ENCODE results near the gene ALAS2. TPM values are rescaled to one million over a fixed set of nuclear protein-coding genes. Genes with fewer than 3 reads are reported as not detected.

ALAS2 gene
- total RNA-seq, 1 experiment from 2014 or later, result not detected

- no peak for DNase-seq
- H3K23me2 ChIP-seq (ENCODE audit: insufficient read length, low read depth, low read length, poor library complexity, severe bottlenecking), result no peaks in the 10 kb centered on the region
- H4K8ac ChIP-seq (replicated peaks; ENCODE audit: insufficient read length, low read depth, low read length), result no peak overlapping the region
- H2BK5ac ChIP-seq (ENCODE audit: insufficient read length, low read length), result no peak overlapping the region
- peaks cover 31% of the 10 kb centered on the region for H3K9me3 ChIP-seq (ENCODE audit: control insufficient read depth, low read depth, low read length)
- H3K27me3 Mint-ChIP-seq (ENCODE audit: low read depth), result no peaks in the 10 kb centered on the region; the same call in 1 of the 2 replicates
- H2BK12ac ChIP-seq (ENCODE audit: insufficient read length, low read depth, low read length), result no peak overlapping the region
- no peak overlapping the region for H3K18ac ChIP-seq (ENCODE audit: insufficient read length, low read depth, low read length)
- no peaks in the 10 kb centered on the region for H3K27me3 ChIP-seq (ENCODE audit: insufficient read depth, low read length)
- no peaks in the 10 kb centered on the region; a peak in 2 of 7 replicates for H3K36me3 Mint-ChIP-seq (ENCODE audit: insufficient read depth in 1 of 3, low read depth in 3 of 3)
- no peak overlapping the region for H3K23ac ChIP-seq (ENCODE audit: insufficient read length, low read depth, low read length)
- no peak overlapping the region for H3K4ac ChIP-seq (ENCODE audit: low read depth, low read length)
- no peak overlapping the region for H3K4me2 ChIP-seq (ENCODE audit: insufficient read depth, insufficient read length, low read length)
- H3K9me3 Mint-ChIP-seq, result peaks cover 58 to 69% of the 10 kb centered on the region in 2 experiments
- no peaks in the 10 kb centered on the region for H3K79me2 ChIP-seq (ENCODE audit: insufficient read depth, low read length)
- no peak overlapping the region for H3K4me3 Mint-ChIP-seq
- H3K79me1 ChIP-seq (ENCODE audit: insufficient read depth, low read depth, low read length, poor library complexity, severe bottlenecking), result no peaks in the 10 kb centered on the region
- no peak overlapping the region for H2BK20ac ChIP-seq (ENCODE audit: low read depth, low read length, poor library complexity, severe bottlenecking)
- no peaks in the 10 kb centered on the region for H3K4me1 ChIP-seq (ENCODE audit: insufficient read depth, low read length)
- H4K20me1 ChIP-seq (ENCODE audit: control insufficient read depth, insufficient read depth, insufficient read length), result no peaks in the 10 kb centered on the region
- no peak overlapping the region for H3K56ac ChIP-seq (ENCODE audit: insufficient read length, low read depth, low read length)
- no peak overlapping the region for H2BK15ac ChIP-seq (ENCODE audit: low read depth, low read length)
- no peak overlapping the region for H2AFZ ChIP-seq (ENCODE audit: low read length)
- no peak overlapping the region for H2BK120ac ChIP-seq (ENCODE audit: low read depth, low read length, poor library complexity, severe bottlenecking)
- no peak for TF ChIP-seq CTCF (conservative IDR thresholded peaks at IDR 0.05)
- H2AK5ac ChIP-seq (ENCODE audit: insufficient read length, low read length), result no peak overlapping the region
- peaks cover 11% of the 10 kb centered on the region in 2 experiments; a peak in 3 of 4 replicates for H3K4me1 Mint-ChIP-seq
- H3T11ph ChIP-seq (ENCODE audit: low read length), result no peak overlapping the region
- H4K5ac ChIP-seq (ENCODE audit: insufficient read length, low read depth, low read length), result no peak overlapping the region
- no peak overlapping the region for H4K91ac ChIP-seq (ENCODE audit: insufficient read length, low read depth, low read length)
- H3K9ac ChIP-seq (ENCODE audit: extremely low read depth, insufficient read length, low read length), result no peak overlapping the region
- H3K14ac ChIP-seq (ENCODE audit: insufficient read depth, low read length), result no peak overlapping the region
- WGBS (ENCODE audit: extremely low coverage, insufficient read length, low lambda C conversion rate), result no CpG with 5 or more reads among the region's 2 CpGs
- H3K27ac Mint-ChIP-seq, result no peak overlapping the region; a peak in 1 of 7 replicates
- H3K27ac ChIP-seq (ENCODE audit: insufficient read length, low read depth, low read length), result no peak overlapping the region
Measured at GRCh38 chrX:55029291-55029690, 1.5 kb downstream of the ALAS2 start.
